GM21717 (cell line): ENCODE data around the gene SEMA5A.

ENCODE experiments used
- ATAC-seq: cut with Tn5 transposase; IDR thresholded peaks from one replicate; pipeline ENCODE4 v1.9.1; 2021; ENCODE audit warnings: mild to moderate bottlenecking, moderate library complexity; ENCODE audit not compliant: unreplicated experiment

The SEMA5A gene

DNA sequence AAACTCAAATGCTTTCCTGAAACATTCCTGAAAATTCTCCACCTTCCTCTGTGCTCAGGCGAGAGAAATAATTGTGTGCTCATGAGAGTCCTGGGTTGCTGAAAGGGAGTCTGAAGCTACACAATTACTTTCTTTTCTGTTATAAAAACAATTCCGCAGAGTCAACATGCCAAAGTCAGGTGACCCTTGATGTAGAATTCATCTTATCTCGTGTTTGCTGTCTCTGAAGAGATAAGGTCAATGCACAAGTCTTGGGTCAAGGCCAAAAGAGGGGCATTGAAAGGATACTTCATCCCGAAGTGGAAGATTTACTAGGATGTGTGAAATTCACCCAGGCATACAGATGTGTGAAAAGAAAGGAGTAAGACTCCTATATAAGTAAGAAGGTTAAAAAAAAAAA, 493.5 kb downstream of the SEMA5A start:
- no peak for ATAC-seq

DNA sequence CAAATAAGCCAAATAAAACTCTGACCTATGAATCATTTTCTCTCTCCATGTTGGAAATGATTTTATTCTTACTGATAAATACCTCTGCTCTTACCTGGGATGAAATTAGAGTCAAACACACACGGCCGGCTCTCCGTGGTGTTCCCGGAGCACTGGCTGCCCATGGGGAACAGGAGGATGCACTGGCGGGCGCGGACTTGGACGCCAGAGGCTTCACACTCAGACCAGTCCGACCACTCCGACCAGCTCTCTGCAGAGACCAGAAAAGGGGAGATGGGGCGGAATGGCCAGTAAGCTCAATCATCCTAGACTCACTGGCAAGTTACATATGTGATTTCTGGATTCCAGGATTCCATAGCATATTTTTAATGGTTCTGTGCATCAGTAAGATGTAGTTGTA, 494.1 kb downstream of the SEMA5A start:
- ATAC-seq, result no peak

DNA sequence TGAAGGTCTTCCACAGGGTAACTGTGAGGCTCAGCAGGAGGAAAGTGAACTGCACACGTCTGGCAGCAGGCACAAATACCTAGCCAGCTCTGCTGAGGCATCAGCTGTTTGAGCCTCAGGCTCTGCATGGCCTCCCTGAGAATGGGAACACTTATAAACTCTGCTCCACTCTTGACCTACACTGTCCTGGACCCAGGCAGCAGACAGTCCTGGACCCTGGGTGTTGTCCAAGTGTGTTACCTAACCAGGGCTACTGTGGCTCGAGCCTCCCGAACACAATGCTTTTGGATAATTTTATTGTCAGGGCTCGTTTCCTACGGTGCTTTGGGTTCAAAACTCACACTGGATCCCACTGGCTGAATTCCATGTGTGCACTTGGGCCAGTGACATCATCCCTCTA, 497.9 kb downstream of the SEMA5A start:
- no peak for ATAC-seq

- ATAC-seq, result no peak
Measured at GRCh38 chr5:9046756-9047481, 499.0 kb downstream of the SEMA5A start.

DNA sequence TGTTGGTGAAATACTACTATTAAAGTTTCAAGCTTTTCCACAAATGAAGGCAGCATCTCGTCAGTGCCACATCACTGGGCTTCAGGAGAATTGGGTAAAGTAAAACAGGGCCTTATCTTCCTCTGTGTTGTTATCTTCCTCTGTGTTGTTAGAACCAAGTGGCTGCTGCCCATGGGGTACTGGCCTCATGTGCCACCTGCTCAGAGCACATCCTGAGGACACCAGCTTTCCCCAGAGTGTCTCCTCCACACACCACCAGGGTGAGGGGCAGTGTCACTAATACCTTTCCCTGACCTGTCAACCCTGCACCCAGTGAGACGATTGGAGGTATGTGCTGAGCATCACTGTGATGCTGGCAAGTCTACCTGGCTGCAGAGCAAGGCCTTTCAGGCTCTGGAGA, 499.9 kb downstream of the SEMA5A start:
- no peak for ATAC-seq

GRCh38 chr5:9042241-9042640, 503.6 kb downstream of the SEMA5A start:
- ATAC-seq, result no peak

GRCh38 chr5:9040475-9040874, 505.4 kb downstream of the SEMA5A start:
- ATAC-seq, result no peak

GRCh38 chr5:9037048-9037447, 508.8 kb downstream of the SEMA5A start:
- ATAC-seq, result no peak

- no peak for ATAC-seq
Measured at GRCh38 chr5:9035346-9035745, 510.5 kb downstream of the SEMA5A start.

GRCh38 chr5:9034649-9035048, 511.2 kb downstream of the SEMA5A start:
- no peak for ATAC-seq

DNA sequence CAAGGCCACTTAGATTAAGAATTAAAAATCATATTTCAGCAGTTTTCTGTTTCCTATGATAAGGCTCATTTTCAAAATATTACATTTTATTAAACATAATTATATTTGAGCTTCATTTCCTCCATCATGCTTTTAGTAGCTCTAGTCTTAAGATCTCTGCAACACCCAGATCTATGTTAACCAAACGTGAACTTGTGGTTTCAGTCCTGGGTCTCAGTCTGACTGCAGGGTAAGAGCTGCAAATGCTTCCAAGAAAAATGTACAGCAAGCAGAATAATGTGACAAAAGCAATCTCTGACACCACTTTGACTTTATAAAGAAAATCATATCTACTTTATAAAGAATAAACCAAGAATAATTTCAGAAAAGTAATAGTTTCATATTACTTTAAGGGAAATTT, 512.4 kb downstream of the SEMA5A start:
- ATAC-seq, result no peak

DNA sequence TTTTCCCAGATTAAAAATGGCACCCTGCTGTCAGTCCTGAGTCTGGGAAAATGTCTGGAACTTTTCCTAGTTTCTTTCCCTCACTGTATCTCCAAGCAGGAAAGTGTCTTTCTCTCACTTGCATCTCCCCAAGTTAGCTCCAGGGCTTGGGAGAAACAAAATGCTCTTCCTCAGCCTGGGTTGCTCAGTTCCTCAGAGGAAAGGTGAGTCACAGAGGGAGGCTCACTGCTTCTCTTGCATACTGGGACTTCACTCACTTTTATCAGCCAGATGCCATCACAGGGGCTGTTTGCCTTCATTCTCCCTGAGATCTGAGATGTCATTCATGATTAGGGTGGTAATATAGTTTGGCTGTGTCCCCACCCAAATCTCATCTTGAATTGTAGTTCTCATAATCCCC, 519.9 kb downstream of the SEMA5A start:
- ATAC-seq, result no peak

DNA sequence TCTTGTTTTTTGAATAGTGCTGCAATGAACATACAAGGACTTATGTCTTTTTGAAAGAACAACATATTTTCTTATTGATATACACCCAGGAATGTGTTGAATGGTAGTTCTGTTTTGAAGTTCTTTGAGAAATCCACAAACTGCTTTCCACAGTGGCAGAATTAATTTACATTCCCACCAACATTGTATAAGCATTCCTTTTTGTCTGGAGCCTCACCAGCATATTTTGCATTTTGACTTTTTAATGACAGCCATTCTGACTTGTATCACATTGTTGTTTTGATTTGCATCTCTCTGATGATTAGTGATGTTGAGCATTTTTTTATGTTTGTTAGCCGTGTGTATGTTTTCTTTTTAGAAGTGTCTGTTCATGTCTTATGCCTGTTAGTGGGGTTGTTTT, 524.9 kb downstream of the SEMA5A start:
- no peak for ATAC-seq

- ATAC-seq, result no peak
Measured at GRCh38 chr5:9015937-9016270, 530.0 kb downstream of the SEMA5A start.

DNA sequence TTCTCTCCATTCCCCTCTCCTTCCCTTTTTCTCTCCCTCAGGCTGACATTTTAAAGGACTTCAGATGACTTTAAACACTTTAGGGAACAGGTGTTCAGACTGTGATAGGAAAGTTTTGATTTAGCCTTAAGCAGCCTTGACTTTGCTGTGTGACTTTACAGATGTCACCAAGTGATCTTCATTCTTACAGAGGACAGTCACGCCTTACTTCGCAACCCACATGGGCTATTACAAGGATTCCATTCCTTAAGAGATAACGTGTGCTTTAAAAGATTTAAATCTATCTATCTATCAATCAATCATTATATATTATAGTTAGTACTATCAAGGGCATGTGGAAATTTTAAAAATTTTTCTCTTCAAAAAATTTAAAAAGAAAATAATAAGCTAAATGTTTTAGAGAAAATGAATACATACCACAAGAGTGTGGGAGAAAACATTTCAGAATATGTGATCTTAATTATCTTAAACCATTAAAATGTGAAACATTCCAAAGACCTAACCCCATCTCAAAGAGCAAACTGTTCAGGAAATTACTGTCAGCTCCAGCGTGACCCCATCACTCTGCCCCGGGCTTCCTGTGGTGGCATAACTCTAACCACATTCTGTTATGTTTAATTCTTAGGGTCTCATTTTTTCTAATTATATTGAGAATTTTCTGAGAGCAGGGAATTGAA, 530.5 kb downstream of the SEMA5A start:
- no peak for ATAC-seq

DNA sequence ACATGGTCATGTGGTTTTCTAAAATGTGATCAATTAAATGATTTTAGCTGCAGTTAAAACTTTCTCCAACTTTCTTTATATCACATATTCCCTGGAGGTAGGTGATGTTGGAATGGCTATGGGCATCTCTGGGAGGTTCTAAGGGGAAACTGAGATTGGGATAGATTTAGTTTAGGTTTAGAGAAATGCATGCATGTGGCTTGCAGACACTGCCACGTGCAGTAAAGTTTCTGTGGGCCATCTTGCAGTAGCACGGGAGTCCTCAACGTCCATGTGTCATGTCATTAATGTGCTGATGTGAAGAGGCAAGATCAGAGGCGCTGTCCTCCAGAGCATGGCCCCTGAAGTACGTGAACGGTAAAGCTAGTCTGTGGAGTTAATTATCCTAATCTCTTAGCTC, 532.7 kb downstream of the SEMA5A start:
- no peak for ATAC-seq

- ATAC-seq, result no peak
Measured at GRCh38 chr5:9009931-9010651, 535.8 kb downstream of the SEMA5A start.

GRCh38 chr5:8997542-8998070, 548.3 kb downstream of the SEMA5A start:
- ATAC-seq, result no peak

DNA sequence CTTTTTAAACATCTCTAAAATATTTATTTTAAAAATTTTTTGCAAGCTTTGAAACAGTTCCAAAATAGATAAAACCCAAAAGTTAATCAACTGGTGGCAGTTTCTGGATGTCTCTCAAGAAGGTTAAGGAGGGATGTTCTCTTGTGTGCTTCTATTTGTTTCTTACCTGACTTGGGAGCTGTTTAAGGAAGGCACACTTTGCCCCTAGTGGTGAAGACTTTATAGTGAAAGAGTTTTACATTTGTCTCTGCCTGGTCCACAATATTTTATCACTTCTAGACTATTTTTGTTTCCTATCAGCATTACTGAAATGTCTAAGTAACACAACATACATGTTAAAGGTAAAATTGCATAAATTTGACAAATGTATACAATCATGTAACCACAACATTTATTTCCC, 552.8 kb downstream of the SEMA5A start:
- no peak for ATAC-seq
